GM18519 (cell line): ENCODE data around the gene TLX1.

Experiments used
- ATAC-seq: cut with Tn5 transposase; IDR thresholded peaks from one replicate; pipeline ENCODE4 v1.9.1; 2021; ENCODE audit warnings: mild to moderate bottlenecking, moderate library complexity; ENCODE audit not compliant: unreplicated experiment, low FRiP score

The TLX1 gene

DNA sequence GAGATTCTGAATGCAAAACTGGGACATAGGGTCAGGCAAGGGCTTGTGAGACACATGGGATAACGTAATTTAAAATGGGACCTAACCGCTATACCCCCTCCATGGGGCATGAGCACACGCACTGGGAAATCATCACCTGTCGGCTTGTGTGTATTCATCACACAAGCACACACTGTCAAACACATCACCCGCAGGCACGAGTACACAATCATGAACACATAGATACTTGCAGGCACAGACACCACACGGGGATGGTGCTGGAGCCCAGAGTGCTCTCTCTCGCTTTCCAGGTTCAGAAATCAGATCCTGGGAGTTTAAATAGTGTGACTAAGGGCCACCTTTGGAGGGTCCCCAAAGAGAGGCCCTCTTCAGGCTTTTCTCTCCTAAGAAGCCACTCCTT lies 19.6 kb upstream of the TLX1 start:
- ATAC-seq, result no peak

DNA sequence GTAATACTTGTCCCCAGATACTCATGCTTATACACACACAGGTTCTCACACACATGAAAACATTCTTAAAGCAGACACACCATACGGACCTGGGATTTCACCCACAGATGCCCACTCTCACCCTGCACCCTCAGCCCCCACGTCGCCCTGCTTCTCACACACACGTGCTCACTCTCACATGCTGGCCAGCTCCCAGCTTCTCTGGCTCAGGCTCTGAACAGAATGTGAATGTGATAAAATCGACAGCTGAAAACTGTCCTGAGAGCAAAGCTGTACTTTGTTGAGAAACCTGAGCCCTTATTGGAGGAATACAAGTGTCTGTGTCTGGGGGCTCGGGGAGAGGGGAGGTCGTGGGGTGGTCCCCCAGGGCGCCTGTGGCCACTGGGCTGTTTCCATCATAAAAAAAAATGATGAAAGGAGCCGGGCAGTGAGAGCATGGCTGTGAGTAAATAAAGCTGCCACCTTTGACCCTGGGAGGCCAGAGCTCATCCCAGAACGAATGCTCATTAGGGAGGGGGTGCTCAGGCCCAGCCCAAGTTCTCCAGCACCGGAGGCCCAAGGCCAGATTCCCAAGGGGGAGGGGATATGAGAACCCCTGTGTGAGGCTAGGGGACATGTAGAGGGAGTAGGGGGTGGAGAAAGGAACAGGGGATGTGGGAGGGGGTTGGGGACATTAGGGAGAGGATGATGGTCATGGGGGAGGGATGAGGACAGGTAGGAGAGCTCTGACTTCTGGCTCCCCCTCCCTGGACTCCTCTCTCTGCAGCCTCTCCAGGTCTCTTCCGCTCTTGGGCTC lies 18.1 kb upstream of the TLX1 start:
- ATAC-seq, result no peak

DNA sequence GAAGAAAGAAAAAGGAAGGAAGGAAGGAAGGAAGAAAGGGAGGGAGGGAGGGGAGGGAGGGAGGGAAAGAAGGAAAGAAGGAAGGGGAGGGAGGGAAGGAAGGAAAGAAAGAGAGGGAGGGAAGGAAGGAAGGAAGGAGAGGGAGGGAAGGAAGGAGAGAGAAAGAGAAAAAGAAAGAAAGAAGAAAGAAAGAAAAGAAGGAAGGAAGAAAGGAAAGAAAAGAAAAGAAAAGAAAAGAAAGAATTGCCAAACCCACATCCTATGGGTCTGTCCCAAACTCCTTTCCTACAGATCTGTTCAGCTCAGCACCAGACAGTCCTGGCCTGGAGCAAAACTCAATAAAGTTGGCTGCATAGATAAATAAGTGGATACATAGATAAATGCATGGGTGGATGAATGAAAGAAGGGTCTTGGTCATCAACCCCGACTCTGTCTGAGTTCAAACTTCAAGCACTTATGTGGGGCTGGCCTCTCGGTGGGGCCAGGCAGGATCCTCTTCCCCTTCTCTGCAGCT lies 17.2 kb upstream of the TLX1 start:
- no peak for ATAC-seq

DNA sequence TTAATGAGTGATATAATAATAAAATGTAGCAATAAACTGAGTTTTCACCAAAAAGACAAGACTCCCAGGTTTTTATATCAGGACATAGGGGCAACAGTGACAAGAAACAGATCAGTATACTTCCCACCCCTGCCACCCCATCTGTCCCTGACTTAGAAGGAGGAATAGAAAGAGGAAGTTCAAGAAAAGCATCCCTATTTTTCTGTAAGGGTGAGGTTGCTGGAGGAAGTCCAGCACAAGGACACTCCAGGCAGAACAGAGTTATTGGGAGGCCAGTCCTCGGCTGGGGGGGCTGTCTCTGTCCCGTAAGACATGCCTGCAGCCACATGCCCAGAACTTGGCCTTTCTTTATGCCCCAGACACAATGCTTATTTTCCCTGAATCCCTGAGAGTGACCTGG lies 16.5 kb upstream of the TLX1 start:
- no peak for ATAC-seq

DNA sequence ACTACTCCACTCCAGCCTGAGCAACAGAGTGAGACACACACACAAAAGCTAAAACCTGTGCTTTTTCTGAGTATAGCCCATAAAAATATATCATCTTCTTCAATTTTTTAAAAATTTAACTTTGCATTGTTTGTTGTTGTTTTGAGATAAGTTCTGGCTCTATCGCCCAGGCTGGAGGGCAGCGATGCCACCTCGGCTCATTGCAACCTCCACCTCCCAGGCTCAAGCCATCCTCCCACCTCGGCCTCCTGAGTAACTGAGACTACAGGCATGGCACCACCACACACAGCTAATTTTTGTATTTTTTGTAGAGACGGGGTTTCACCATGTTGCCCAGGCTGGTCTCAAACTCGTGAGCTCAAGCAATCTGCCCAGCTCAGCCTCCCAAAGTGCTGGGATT lies 14.3 kb upstream of the TLX1 start:
- ATAC-seq, result no peak

DNA sequence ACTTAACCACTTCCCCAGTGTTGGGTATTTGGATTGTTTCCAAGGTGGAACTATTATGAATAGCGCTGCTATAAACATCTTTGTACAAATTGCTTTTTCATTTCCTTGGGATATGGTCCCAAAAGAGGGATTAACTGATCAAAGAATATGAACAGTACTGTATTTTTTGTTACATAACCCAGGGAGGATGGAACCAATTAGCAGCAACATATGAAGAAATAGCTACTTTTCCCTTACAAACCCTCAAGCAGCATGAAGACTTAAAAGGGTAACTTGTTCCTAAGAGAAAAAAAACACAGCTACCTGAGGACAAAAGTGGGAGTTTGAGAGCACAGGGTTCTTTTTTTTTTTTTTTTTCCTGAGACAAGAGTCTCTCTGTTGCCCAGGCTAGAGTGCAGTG lies 13.1 kb upstream of the TLX1 start:
- no peak for ATAC-seq

DNA sequence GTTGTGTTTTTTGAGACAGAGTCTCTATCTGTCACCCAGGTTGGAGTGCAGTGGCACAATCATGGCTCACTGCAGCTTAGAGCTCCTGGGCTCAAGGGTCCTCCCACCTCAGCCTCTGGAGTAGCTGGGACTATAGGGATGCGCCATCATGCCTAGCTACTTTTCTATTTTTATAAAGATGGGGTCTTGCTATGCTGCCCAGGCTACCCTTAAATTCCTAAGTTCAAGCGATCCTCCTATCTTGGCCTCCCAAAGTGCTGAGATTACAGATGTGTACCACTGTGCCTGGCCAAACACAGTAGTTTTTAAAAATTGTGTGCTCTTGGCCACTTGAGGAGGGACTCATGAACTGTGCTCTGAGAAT lies 10.6 kb upstream of the TLX1 start:
- ATAC-seq, result no peak

DNA sequence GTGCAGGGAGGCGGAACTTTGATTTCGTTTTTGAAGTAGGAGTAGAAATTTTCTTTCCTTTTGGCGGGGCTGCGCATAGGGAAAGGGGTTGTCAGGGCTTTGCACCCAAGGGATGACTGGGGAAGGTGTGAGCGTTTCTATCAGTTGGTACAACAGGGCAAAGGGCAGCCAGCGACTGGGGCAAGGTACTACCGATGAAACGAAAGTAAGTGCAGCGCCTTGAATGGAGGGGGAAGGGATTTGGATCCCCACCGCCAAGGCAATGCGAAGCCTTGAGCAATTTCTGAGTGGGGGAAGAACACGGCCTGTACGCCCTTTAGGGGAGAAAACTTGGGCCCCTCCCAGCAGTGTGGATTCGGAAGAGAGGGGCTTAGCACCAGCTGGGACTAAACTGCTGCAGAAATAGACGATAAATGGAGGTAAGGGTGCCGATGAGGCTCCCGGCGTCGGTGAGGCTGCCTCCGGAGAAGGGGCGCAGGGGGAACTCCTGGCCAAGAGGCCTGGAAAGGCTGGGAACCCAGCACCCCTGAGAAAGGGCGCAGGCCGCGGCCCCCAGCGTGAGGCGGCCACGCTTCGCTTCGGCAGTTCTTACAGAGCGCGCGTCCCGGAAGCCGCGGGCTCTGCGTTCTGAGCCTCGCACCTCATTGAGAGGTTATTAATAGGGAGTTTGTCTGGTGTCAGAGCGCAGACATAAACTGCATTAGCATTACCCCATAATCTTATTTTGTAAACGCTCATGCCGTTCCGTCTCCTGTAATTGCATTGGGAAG lies 10.0 kb upstream of the TLX1 start:
- no peak for ATAC-seq

DNA sequence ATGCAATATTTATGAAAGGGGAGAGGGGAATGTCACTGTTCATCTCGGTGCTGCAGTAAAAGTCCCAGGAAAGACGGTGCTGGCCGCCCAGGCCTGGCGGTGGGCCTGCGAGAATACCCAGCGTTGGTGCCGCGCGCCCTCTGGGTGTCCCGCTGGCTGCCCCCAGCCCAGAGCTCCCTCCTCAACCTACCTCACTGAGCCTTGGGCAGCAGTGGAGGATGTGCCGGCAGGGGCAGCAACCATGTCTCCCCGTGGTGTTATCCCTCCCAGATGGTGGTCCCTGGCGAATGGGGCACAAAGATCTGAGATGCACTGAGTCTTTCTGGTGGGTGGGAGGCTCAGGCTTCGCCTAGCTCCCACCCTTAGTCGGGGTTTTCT lies 9.5 kb upstream of the TLX1 start:
- no peak for ATAC-seq

DNA sequence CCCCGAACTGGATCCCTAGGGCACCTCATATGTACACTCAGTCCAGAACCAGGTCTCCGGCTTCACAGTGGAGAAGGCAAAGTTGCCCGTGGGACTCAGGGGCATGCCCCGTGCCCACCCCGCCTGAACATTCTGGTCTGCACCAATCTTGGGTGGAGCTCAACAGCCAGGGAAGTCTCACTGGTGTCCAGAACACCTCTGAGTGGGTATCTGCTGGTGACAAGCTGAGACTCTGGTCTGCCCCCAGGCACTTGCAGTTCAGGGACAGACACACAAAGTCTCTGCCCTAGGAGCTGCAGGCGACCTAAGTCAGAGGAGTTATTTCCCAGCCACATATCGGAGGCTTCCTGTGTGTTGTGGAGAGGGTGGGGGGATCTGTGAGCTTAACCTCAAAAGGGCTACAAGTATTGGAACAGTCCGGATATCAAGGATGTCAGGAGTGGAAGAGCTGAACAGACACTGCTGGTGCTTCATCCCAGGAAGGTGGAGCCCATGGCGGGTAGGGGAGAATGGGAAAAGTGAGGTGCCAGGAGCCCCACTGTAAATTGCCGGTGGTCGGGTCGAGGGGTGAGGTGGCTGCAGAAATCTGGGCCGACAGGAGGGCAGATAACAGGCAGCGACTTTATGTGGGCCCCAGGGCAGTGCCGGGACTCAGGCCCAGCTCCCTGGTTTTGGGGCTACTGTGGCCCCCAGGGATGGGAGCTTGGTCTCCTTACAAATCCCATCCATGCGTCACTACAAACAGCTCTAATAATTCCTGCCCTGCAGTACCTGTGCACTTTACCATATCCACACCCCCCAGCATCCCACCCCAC lies 8.6 kb upstream of the TLX1 start:
- ATAC-seq, result no peak

DNA sequence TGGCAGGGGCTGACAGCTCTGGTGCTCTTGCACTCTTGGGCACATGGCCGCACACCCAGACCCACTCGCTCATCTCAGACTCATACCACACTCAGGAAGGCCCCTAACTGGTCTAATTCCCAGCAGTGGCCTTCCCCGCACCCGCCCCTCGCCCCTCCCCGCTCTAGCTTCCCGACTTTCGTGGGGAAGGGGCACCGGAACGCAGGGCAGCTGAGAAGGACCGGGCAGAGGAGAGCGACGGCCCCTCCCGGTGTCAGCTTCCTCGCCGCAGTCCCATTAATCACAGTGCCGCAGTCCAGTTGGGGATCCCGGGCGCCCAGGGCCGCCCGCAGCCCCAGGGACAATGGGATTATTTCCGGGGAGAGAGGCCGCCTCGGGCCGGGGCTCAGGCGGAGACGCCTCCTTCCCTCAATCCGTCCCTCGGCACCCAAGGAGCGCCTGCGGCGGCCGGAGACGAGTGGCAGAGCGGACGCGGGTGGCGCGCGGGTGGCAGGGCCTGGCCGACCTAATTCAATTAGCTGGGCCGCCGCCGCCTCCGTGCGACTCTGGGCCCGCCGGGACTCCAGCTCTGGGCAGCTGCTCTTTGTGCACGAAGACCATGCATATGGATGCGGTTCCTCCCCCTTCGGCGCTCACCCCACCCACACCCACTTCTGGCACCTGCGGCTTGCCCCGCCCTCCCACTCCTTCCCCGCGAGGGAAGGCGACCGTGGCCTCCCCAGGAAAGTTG lies 7.8 kb upstream of the TLX1 start:
- ATAC-seq, result no peak

DNA sequence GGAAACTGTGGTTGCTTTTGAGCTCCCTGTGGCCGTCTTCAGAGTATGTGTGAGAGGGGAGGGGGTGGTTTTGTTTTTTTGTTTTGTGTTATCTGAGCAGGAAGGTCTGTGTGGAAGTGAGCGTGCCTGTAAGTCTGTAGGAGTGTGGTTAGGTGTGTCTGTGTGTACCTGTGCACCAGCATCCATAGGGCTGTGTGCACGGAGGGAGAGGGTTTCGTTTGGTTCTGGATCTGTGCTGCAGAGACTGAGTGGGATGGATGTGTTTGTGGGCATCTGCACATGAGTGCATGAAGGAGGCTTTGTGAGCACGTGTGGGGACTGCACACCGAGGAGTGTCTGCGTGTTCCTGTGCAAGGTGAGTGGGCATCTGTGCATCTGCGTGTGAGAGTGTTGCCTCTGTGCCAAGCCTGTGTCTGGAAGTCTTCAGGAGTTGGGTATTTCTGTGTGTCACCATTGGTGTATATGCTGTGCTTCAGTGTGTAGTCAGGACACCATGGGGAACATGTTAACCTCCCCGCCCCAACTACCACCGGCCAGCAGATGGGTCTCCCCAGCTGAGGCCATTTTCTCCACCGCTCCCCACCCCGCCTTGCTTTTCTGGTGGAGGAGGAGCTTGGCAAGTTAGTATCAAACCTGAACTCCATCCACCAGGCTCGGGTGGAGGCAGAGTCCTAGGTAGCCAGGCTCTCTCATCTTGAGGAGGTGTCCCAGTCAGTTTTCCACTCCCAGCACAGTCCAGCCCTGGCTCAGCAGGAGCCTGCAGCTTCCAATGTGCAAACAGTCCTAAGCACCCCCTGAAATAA lies 7.1 kb upstream of the TLX1 start:
- no peak for ATAC-seq

DNA sequence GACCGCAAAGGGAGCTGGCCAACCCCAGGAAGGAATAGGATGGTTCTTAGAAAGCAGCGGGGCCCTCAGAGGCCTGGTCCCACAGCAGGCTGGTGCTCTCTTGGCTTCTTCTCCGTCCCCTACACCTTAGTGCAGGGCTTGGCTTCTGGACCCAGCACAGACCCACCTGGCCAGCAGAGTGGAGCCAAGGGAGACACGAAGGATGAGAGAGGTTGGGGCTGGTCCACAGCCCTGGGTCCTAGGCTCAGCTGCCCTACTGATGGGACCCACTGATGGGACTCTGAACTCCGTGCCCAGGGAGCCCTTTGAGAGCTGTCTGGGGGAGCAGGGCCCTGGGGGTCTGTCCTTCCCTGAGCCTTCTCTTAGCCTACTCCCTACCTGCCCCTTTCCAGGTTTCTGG lies 6.2 kb upstream of the TLX1 start:
- no peak for ATAC-seq

DNA sequence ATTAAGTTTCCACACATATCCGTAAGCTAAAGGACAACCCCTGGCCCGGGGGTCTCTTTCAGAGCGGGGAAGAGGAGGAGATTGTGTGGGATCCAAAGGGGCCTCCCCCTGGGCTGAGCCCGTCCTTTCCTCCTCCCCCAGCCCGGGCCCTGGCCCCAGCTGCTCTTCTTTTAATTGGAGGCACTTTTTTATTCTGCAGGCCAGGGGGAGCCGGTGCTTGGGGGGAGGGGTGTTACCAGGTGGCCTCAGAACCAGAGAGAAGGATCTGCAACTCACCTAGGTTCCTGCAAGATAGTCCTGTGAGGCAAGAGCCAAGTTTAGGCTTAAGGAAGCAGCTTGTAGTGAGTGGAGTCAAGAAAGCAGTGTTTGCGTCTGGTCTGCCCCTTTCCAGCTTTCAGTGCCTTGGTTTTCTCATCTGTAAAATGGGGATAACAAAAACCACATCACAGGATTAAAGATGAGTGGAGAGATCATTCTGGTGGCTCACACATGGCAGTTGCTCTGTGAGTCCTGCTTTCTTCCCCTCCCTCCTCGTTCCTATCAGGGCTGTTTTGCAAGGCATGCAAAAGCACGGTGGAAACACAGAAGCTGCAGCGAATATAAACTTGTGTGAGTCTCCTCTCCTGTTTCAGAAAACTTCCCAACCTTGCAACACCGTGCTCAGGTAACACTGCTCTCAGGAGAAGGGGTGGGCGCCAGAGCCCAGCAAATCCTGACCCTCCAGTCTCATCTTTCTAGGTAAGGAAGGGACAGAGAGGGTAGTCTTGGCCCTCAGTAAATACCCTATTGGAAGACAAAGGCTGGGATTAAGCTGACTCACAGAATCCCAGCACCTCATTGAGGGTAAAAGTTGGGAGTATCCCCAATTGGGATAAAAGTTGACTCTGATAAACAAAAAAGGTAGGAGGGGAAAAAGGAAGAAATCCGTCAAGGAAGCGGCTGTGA lies 4.1 kb upstream of the TLX1 start:
- no peak for ATAC-seq

DNA sequence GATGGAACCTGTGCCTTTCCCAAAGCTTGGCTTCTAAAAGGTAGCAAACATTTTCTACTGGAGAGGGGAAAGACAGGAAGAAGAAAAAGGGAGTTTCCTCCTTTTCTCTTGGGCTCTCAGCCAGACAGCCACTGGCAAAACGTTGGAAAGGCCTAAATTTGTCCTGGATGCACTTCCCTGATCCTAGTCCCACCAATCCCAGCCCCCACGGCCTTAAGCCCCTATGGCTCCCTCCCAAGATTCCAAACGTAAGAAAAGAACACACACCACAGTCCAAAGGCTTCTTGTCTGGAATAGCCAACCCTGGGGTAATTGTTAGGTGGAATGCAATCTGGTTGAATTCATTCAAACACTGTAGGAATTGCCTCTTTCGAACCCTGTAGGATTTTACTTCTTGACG lies 959 bp upstream of the TLX1 start:
- no peak for ATAC-seq

DNA sequence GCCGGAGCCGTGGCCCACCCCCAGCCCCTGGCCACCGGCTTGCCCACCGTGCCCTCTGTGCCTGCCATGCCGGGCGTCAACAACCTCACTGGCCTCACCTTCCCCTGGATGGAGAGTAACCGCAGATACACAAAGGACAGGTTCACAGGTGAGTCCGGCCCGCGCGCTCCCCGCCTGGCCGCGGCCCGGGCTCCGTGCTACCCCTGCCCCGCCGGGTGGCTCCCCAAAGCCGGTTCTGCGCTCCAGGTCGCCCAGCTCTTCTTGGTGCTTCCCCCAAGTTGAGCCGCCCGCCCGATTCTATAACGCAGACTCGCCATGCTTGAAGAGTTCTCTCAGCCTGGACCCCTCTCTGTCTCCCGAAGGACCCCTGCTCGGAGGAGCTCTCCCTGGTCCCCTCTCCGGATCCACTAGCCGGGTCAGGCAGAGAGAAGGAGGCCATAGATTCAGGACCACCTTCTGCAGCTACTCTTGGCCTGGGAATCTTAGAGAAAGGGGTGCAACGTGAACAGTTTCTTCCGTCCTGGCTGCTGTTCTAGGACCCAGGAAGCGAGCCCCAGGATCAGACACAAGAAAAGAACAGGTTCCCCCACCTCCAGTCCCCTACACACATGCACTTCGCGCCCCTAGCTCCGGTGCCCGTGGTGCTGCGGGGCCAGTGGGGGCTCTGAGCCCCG lies 999 bp downstream of the TLX1 start:
- no peak for ATAC-seq

DNA sequence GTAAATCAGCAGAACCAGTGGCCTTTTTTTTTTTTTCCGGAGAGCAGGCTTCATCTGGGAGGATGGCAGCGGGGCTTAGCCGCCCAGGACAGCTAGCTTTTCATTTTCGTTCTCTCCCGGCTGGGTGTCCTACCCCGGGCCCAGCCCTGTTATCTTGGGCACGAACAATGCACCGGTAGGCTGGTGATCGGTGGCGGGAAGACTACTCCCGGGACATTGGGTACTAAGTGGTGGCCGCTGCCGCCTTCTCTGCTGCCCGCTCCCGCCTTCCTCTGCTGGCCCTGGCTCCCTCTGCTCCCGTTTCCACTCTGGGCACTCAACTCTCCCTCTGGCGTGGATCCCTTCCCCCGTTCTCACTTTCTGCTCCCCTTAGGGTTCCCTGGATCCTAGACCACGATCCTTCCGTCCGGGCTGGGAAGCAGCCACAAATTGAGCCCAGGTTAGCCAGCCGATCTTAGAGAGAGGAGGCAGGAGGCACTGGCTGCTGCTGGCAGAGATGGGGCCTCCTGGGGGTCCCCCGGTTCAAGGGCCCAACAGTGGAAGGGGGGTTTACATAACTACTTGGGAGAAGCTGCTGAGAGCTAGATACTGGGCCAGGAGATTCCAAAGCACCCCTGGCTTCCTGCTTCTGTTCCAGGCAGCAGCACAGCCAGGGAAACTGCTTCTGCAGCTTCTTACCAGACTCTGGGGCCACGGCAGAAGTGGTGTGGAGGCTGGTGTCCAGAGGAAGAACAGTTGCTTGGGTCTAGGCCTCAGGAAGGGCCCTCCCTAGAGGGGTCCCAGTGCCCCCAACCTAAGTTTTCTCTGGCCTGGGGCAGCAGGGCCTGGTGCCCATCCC lies 1.8 kb downstream of the TLX1 start:
- ATAC-seq, result no peak
